ENCODE measurements around the gene DIO1. TPM values are rescaled to one million over a fixed set of nuclear protein-coding genes. Genes with fewer than 3 reads are reported as not detected.
A peak's percentile ranks its signal among the peaks of the same experiment; 100 is the strongest.

DIO1 gene
- total RNA-seq, 1 donor from 2014 or later: not detected

- no peaks in the 10 kb centered on the region for H3K27me3 ChIP-seq
- H3K4me3 ChIP-seq: no peak overlapping the region
- intact Hi-C loops (cut with DNase I): loop anchor here (2.0 to 10.0 kb wide), 2 partner anchors 463 to 821 kb away; partner anchors contain the start of genes PARS2 and SSBP3
- TF ChIP-seq CTCF (IDR thresholded peaks at IDR 0.05): no peak
- DNase-seq (ENCODE audit: low spot score in 2 of 2): no peak
- H3K36me3 ChIP-seq: no peaks in the 10 kb centered on the region
- H3K27ac ChIP-seq: no peak overlapping the region
- H3K9me3 ChIP-seq: no peaks in the 10 kb centered on the region
- peaks cover 9 to 16% of the 10 kb centered on the region in 2 donors for H3K4me1 ChIP-seq
Observed at GRCh38 chr1:53943490-53944043, 49.6 kb downstream of the DIO1 start.

- peak overlapping the region; percentile 77 to 98 for H3K27ac ChIP-seq
- no peaks in the 10 kb centered on the region for H3K9me3 ChIP-seq
- intact Hi-C loops (cut with DNase I): loop anchor here (1.0 to 10.0 kb wide), 7 partner anchors 55 to 820 kb away; partner anchors contain the start of genes LRP8, PARS2, SSBP3 and TCEANC2
- peaks cover 9 to 16% of the 10 kb centered on the region in 2 donors for H3K4me1 ChIP-seq
- peak overlapping the region; percentile 80 to 96 for H3K4me3 ChIP-seq
- no peaks in the 10 kb centered on the region for H3K36me3 ChIP-seq
- no peak for DNase-seq (ENCODE audit: low spot score in 2 of 2)
- TF ChIP-seq CTCF (IDR thresholded peaks at IDR 0.05): no peak
- no peaks in the 10 kb centered on the region for H3K27me3 ChIP-seq
Observed at GRCh38 chr1:53944469-53945182, 50.6 kb downstream of the DIO1 start.

- H3K4me3 ChIP-seq: peak overlapping the region; percentile 80 to 96
- DNase-seq (ENCODE audit: low spot score in 2 of 2): no peak
- H3K27me3 ChIP-seq: no peaks in the 10 kb centered on the region
- intact Hi-C loops (cut with DNase I): loop anchor here (1.0 to 10.0 kb wide), 7 partner anchors 56 to 820 kb away; partner anchors contain the start of genes LRP8, PARS2, SSBP3 and TCEANC2
- no peaks in the 10 kb centered on the region for H3K36me3 ChIP-seq
- H3K9me3 ChIP-seq: no peaks in the 10 kb centered on the region
- no peak for TF ChIP-seq CTCF (IDR thresholded peaks at IDR 0.05)
- peak overlapping the region; percentile 77 to 98 for H3K27ac ChIP-seq
- peaks cover 9 to 16% of the 10 kb centered on the region in 2 donors for H3K4me1 ChIP-seq
Observed at GRCh38 chr1:53945183-53945432, 51.1 kb downstream of the DIO1 start.

GRCh38 chr1:53945433-53946251 lies 51.7 kb downstream of the DIO1 start, which contains the start of gene IFT25:
Gene IFT25 (minus strand): TSS chr1:53945699. CDS start chr1:53940082, 5,617 bp downstream.
- Histone ChIP-seq H3K4me1 (peaks cover 9 to 16% of the 10 kb centered on the region in 2 donors), H3K9me3 (no peaks in the 10 kb centered on the region), H3K4me3 (peak within 1 kb of the TSS; percentile 80 to 96), H3K27ac (peak within 1 kb of the TSS; percentile 77 to 98), H3K36me3 (no peaks in the 10 kb centered on the region), H3K27me3 (no peaks in the 10 kb centered on the region)
- no peak for TF ChIP-seq CTCF (IDR thresholded peaks at IDR 0.05)
- DNase-seq (ENCODE audit: low spot score in 2 of 2): peak; percentile 87 to 98
- intact Hi-C loops (cut with DNase I): loop anchor here (1.0 to 10.0 kb wide), 8 partner anchors 56 to 819 kb away; partner anchors contain the start of genes LRP8, NDC1, PARS2 and SSBP3

Data from ascending aorta (tissue), 2 donors.